ENCODE measurements around the gene SST.

The SST gene

GRCh38 chr3:187700249-187700648, 30.1 kb upstream of the SST start:
- Histone ChIP-seq H3K27me3 (ENCODE audit: control insufficient read depth, insufficient read depth, low read length) (no peaks in the 10 kb centered on the region), H3K36me3 (ENCODE audit: control insufficient read depth, insufficient read depth, low read length) (no peaks in the 10 kb centered on the region), H3K4me1 (ENCODE audit: control insufficient read depth, insufficient read depth, low read length) (no peaks in the 10 kb centered on the region), H3K9me3 (ENCODE audit: control insufficient read depth, insufficient read depth, low read length) (no peaks in the 10 kb centered on the region), H3K27ac (ENCODE audit: low read depth, low read length) (no peak overlapping the region), H3K9ac (ENCODE audit: low read depth, low read length) (no peak overlapping the region), H3K4me3 (ENCODE audit: low read depth, low read length) (no peak overlapping the region)

DNA sequence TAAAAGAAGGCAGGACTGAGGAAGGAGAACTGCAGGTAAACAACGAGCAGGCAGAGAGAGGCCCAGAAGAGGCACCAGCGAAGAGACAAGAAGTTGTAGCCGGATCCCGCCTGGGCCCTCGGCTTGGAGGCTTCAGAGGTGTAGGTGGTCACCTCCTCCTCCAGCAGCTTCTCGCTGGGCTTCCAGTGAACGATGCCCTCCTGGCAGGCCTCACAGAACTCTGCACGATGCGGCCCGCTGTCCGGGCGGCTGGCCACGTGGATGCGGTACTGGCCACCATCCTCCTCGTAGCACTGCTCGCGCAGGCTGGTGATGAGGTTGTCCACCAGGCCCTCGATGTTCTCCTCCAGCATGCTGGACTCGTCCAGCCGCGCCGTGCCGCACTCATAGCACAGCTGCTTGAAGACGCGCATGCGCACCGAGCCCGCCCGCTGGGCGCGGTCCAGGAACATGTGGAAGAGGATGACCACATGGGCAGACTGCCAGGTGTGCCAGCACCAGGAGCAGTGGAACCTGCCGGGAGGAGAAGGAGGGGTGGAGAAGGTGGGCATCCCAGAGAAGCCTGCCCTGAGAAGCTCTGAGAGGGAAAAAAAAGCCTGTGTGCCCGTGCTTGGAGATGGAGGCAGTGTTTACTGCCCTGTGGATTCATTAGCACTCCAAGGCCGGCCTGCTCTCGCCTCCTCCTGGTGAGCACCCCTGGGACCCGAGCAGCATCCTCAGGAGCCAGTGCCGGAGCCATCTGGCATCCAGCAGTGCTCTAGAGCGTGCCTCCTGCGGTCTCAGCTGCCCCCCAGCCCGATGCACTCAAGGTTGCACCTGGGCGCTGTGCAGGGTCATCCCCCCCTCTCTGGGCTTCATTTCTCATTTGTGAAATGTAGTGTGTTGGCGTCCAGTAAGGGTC, 28.6 kb upstream of the SST start:
- H3K4me3 ChIP-seq (ENCODE audit: low read depth, low read length) = no peak overlapping the region
- no peaks in the 10 kb centered on the region for H3K4me1 ChIP-seq (ENCODE audit: control insufficient read depth, insufficient read depth, low read length)
- no peaks in the 10 kb centered on the region for H3K36me3 ChIP-seq (ENCODE audit: control insufficient read depth, insufficient read depth, low read length)
- H3K27ac ChIP-seq (ENCODE audit: low read depth, low read length) = no peak overlapping the region
- H3K27me3 ChIP-seq (ENCODE audit: control insufficient read depth, insufficient read depth, low read length) = no peaks in the 10 kb centered on the region
- H3K9ac ChIP-seq (ENCODE audit: low read depth, low read length) = no peak overlapping the region
- no peaks in the 10 kb centered on the region for H3K9me3 ChIP-seq (ENCODE audit: control insufficient read depth, insufficient read depth, low read length)

GRCh38 chr3:187696021-187696420, 25.8 kb upstream of the SST start:
- Histone ChIP-seq H3K27me3 (ENCODE audit: control insufficient read depth, insufficient read depth, low read length) (no peaks in the 10 kb centered on the region), H3K4me3 (ENCODE audit: low read depth, low read length) (no peak overlapping the region), H3K9ac (ENCODE audit: low read depth, low read length) (no peak overlapping the region), H3K9me3 (ENCODE audit: control insufficient read depth, insufficient read depth, low read length) (no peaks in the 10 kb centered on the region), H3K27ac (ENCODE audit: low read depth, low read length) (no peak overlapping the region), H3K36me3 (ENCODE audit: control insufficient read depth, insufficient read depth, low read length) (no peaks in the 10 kb centered on the region), H3K4me1 (ENCODE audit: control insufficient read depth, insufficient read depth, low read length) (no peaks in the 10 kb centered on the region)

GRCh38 chr3:187695449-187695848, 25.3 kb upstream of the SST start:
- H3K27ac ChIP-seq (ENCODE audit: low read depth, low read length) = no peak overlapping the region
- no peak overlapping the region for H3K4me3 ChIP-seq (ENCODE audit: low read depth, low read length)
- H3K36me3 ChIP-seq (ENCODE audit: control insufficient read depth, insufficient read depth, low read length) = no peaks in the 10 kb centered on the region
- H3K4me1 ChIP-seq (ENCODE audit: control insufficient read depth, insufficient read depth, low read length) = no peaks in the 10 kb centered on the region
- no peaks in the 10 kb centered on the region for H3K9me3 ChIP-seq (ENCODE audit: control insufficient read depth, insufficient read depth, low read length)
- H3K27me3 ChIP-seq (ENCODE audit: control insufficient read depth, insufficient read depth, low read length) = no peaks in the 10 kb centered on the region
- H3K9ac ChIP-seq (ENCODE audit: low read depth, low read length) = no peak overlapping the region

GRCh38 chr3:187694801-187695200, 24.6 kb upstream of the SST start:
- Histone ChIP-seq H3K4me1 (ENCODE audit: control insufficient read depth, insufficient read depth, low read length) (no peaks in the 10 kb centered on the region), H3K36me3 (ENCODE audit: control insufficient read depth, insufficient read depth, low read length) (no peaks in the 10 kb centered on the region), H3K27me3 (ENCODE audit: control insufficient read depth, insufficient read depth, low read length) (no peaks in the 10 kb centered on the region)

DNA sequence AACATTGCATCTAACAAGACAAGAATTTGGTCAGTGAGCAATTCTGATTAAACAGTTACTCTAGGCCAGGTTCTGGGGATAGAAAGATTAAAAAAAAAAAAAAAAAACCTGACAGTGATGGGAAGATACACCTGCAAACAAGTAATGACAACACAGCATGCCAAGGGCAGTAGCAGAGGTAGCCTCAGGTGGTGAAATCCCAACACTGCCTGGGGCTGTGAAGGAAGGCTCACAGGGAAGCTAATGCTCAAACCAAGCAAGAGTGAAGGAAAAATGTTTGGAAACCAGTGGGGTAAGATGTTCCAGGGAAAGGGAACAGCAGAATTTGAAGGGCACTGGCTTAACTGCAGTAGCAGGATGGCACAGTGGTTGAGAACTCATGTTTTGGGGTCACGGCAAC, 23.2 kb upstream of the SST start:
- Histone ChIP-seq H3K27me3 (ENCODE audit: control insufficient read depth, insufficient read depth, low read length) (no peaks in the 10 kb centered on the region), H3K9ac (ENCODE audit: low read depth, low read length) (no peak overlapping the region), H3K9me3 (ENCODE audit: control insufficient read depth, insufficient read depth, low read length) (no peaks in the 10 kb centered on the region), H3K27ac (ENCODE audit: low read depth, low read length) (no peak overlapping the region), H3K36me3 (ENCODE audit: control insufficient read depth, insufficient read depth, low read length) (no peaks in the 10 kb centered on the region), H3K4me1 (ENCODE audit: control insufficient read depth, insufficient read depth, low read length) (no peaks in the 10 kb centered on the region), H3K4me3 (ENCODE audit: low read depth, low read length) (no peak overlapping the region)

More at GRCh38 chr3:187694801-187695200, 24.6 kb upstream of the SST start:
- H3K4me3 ChIP-seq (ENCODE audit: low read depth, low read length) = no peak overlapping the region
- H3K27ac ChIP-seq (ENCODE audit: low read depth, low read length) = no peak overlapping the region
- no peaks in the 10 kb centered on the region for H3K9me3 ChIP-seq (ENCODE audit: control insufficient read depth, insufficient read depth, low read length)
- H3K9ac ChIP-seq (ENCODE audit: low read depth, low read length) = no peak overlapping the region

DNA sequence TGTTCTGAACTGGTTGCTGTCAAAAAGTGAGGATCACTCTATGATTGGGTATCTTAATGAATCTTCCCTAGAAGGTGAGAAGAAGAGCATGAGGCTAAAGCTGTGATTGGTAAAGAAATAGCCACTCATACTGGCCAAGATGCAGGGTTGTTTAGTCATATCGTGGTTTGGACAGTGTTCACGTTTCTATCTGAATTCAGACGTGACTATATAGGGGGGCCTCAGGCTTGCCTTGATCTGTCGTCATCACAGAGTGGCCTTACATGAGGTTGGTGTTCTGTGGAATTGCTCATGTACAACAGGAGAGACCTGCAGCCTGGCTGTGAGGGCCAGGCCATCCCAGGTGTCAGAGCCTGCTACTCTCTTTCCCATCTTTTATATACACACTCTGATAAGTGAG, 19.8 kb upstream of the SST start:
- Histone ChIP-seq H3K9ac (ENCODE audit: low read depth, low read length) (no peak overlapping the region), H3K27ac (ENCODE audit: low read depth, low read length) (no peak overlapping the region), H3K36me3 (ENCODE audit: control insufficient read depth, insufficient read depth, low read length) (no peaks in the 10 kb centered on the region), H3K27me3 (ENCODE audit: control insufficient read depth, insufficient read depth, low read length) (no peaks in the 10 kb centered on the region), H3K4me3 (ENCODE audit: low read depth, low read length) (no peak overlapping the region), H3K9me3 (ENCODE audit: control insufficient read depth, insufficient read depth, low read length) (peaks cover 16% of the 10 kb centered on the region), H3K4me1 (ENCODE audit: control insufficient read depth, insufficient read depth, low read length) (no peaks in the 10 kb centered on the region)

- H3K9ac ChIP-seq (ENCODE audit: low read depth, low read length) = no peak overlapping the region
- H3K4me3 ChIP-seq (ENCODE audit: low read depth, low read length) = no peak overlapping the region
- H3K4me1 ChIP-seq (ENCODE audit: control insufficient read depth, insufficient read depth, low read length) = no peaks in the 10 kb centered on the region
- no peaks in the 10 kb centered on the region for H3K36me3 ChIP-seq (ENCODE audit: control insufficient read depth, insufficient read depth, low read length)
- H3K27ac ChIP-seq (ENCODE audit: low read depth, low read length) = no peak overlapping the region
- H3K9me3 ChIP-seq (ENCODE audit: control insufficient read depth, insufficient read depth, low read length) = peaks cover 16% of the 10 kb centered on the region
- H3K27me3 ChIP-seq (ENCODE audit: control insufficient read depth, insufficient read depth, low read length) = no peaks in the 10 kb centered on the region
These were observed 16.6 kb upstream of the SST start for GRCh38 chr3:187686621-187687273.

GRCh38 chr3:187685948-187686347, 15.8 kb upstream of the SST start:
- H3K27me3 ChIP-seq (ENCODE audit: control insufficient read depth, insufficient read depth, low read length) = no peaks in the 10 kb centered on the region
- peaks cover 16% of the 10 kb centered on the region for H3K9me3 ChIP-seq (ENCODE audit: control insufficient read depth, insufficient read depth, low read length)
- H3K27ac ChIP-seq (ENCODE audit: low read depth, low read length) = no peak overlapping the region
- no peak overlapping the region for H3K4me3 ChIP-seq (ENCODE audit: low read depth, low read length)
- H3K9ac ChIP-seq (ENCODE audit: low read depth, low read length) = no peak overlapping the region
- no peaks in the 10 kb centered on the region for H3K4me1 ChIP-seq (ENCODE audit: control insufficient read depth, insufficient read depth, low read length)
- no peaks in the 10 kb centered on the region for H3K36me3 ChIP-seq (ENCODE audit: control insufficient read depth, insufficient read depth, low read length)

- Histone ChIP-seq H3K9me3 (ENCODE audit: control insufficient read depth, insufficient read depth, low read length) (peaks cover 16% of the 10 kb centered on the region), H3K9ac (ENCODE audit: low read depth, low read length) (no peak overlapping the region), H3K4me1 (ENCODE audit: control insufficient read depth, insufficient read depth, low read length) (no peaks in the 10 kb centered on the region), H3K27me3 (ENCODE audit: control insufficient read depth, insufficient read depth, low read length) (no peaks in the 10 kb centered on the region), H3K36me3 (ENCODE audit: control insufficient read depth, insufficient read depth, low read length) (no peaks in the 10 kb centered on the region), H3K27ac (ENCODE audit: low read depth, low read length) (no peak overlapping the region), H3K4me3 (ENCODE audit: low read depth, low read length) (no peak overlapping the region)
These were observed 14.7 kb upstream of the SST start for GRCh38 chr3:187684880-187685279.

- Histone ChIP-seq H3K4me1 (ENCODE audit: control insufficient read depth, insufficient read depth, low read length) (peaks cover under 1% of the 10 kb centered on the region; the same call in 1 of the 2 replicates), H3K9ac (ENCODE audit: low read depth, low read length) (no peak overlapping the region), H3K36me3 (ENCODE audit: control insufficient read depth, insufficient read depth, low read length) (no peaks in the 10 kb centered on the region), H3K27ac (ENCODE audit: low read depth, low read length) (no peak overlapping the region), H3K27me3 (ENCODE audit: control insufficient read depth, insufficient read depth, low read length) (no peaks in the 10 kb centered on the region), H3K4me3 (ENCODE audit: low read depth, low read length) (no peak overlapping the region), H3K9me3 (ENCODE audit: control insufficient read depth, insufficient read depth, low read length) (peaks cover 16% of the 10 kb centered on the region)
These were observed 14.2 kb upstream of the SST start for GRCh38 chr3:187684444-187684843.

Measured in HUES48 (cell line).